Endothelial cell of umbilical vein (primary cell): Measurements from ENCODE around the gene EDRF1. TPM values are rescaled to one million over a fixed set of nuclear protein-coding genes. Genes with fewer than 3 reads are reported as not detected.

ENCODE experiments used
- BruUV-seq: library from RNA; stranded (reverse); fragments of 400-500 nt; replicated peaks from 2 replicates; lab custom pipeline; 2021; lab: Mats Ljungman, UMichigan
- CTCF ChIA-PET: fragments of 300-600, 350-600 bp; sonication (Branson Sonifier 250); formaldehyde crosslinking; loops from one replicate; lab custom pipeline; 2021; ENCODE audit warnings: antibody characterized with exemption, inconsistent platforms; lab: Charles Lee
- POLR2A ChIA-PET: fragments of 300-600, 350-600 bp; sonication (Branson Sonifier 250); formaldehyde crosslinking; loops from one replicate; lab custom pipeline; 2021; ENCODE audit warnings: antibody characterized with exemption, inconsistent platforms; lab: Charles Lee
- DNase-seq: peaks from one replicate; pipeline ENCODE4 v3.0.0-alpha.2; 2011; ENCODE audit warnings: low read depth, low spot score
- FAIRE-seq: peaks from 2 replicates; lab custom pipeline; 2011; peaks lifted over from hg19 to GRCh38; lab: Jason Lieb, UNC
- H2AFZ ChIP-seq: 2 replicates; pipeline ENCODE4 v1.6.0; 2012; ENCODE audit warnings: low read depth, low read length, control low read depth, inconsistent platforms
- H3K27ac ChIP-seq: 2 replicates; pipeline ENCODE4 v1.5.1; 2011; ENCODE audit warnings: low read depth, mild to moderate bottlenecking, control low read depth, low read length, moderate library complexity; ENCODE audit not compliant: insufficient read depth
- H3K27me3 ChIP-seq, 2 experiments: 2 replicates each; pipeline versions ENCODE4 v1.6.0 to v1.6.1; 2011; ENCODE audit warnings: low read length in 2 of 2, mixed read lengths in 1 of 2; ENCODE audit not compliant: control insufficient read depth in 2 of 2, insufficient read depth in 2 of 2
- H3K36me3 ChIP-seq, 2 experiments: 2 replicates in 1 of 2; 3 replicates in 1 of 2; pipeline ENCODE4 v1.5.1; 2011; ENCODE audit warnings: low read length in 2 of 2, mild to moderate bottlenecking in 1 of 2, moderate library complexity in 1 of 2; ENCODE audit not compliant: control insufficient read depth in 2 of 2, insufficient read depth in 2 of 2; ENCODE audit errors: extremely low read depth in 1 of 2
- H3K4me1 ChIP-seq: 3 replicates; pipeline ENCODE4 v1.5.1; 2011; ENCODE audit warnings: mild to moderate bottlenecking, low read length; ENCODE audit not compliant: control insufficient read depth, insufficient read depth; ENCODE audit errors: extremely low read depth
- H3K4me2 ChIP-seq: 2 replicates; pipeline ENCODE4 v1.6.1; 2011; ENCODE audit warnings: low read length, control low read depth, mixed read lengths; ENCODE audit not compliant: insufficient read depth
- H3K4me3 ChIP-seq, 3 experiments: fragments of 200-600 bp in 1 of 3; sonication (generic), shearing (Covaris generic) in 1 of 3; replicated peaks in 1 of 3; 2 replicates each; pipeline ENCODE4 v1.5.1; 2011 to 2016; ENCODE audit warnings: control low read depth in 3 of 3, low read length in 3 of 3, mild to moderate bottlenecking in 2 of 3, inconsistent platforms in 1 of 3, low read depth in 1 of 3, moderate library complexity in 1 of 3; ENCODE audit not compliant: insufficient read depth in 1 of 3
- H3K79me2 ChIP-seq: 2 replicates; pipeline ENCODE4 v1.6.0; 2012; ENCODE audit warnings: low read length, inconsistent platforms; ENCODE audit not compliant: control insufficient read depth, insufficient read depth
- H3K9ac ChIP-seq: replicated peaks from 2 replicates; pipeline ENCODE3; 2011; ENCODE audit warnings: low read length, control low read depth; ENCODE audit not compliant: insufficient read depth; ENCODE audit errors: extremely low read depth
- H3K9me1 ChIP-seq: replicated peaks from 3 replicates; pipeline ENCODE4 v1.6.0; 2011; ENCODE audit warnings: mild to moderate bottlenecking, low read length; ENCODE audit not compliant: control insufficient read depth, insufficient read depth; ENCODE audit errors: extremely low read depth
- H3K9me3 ChIP-seq: replicated peaks from 2 replicates; pipeline ENCODE4 v1.5.1; 2012; ENCODE audit warnings: low read length, inconsistent platforms; ENCODE audit not compliant: control insufficient read depth, insufficient read depth
- H4K20me1 ChIP-seq: replicated peaks from 2 replicates; pipeline ENCODE3; 2011; ENCODE audit warnings: mild to moderate bottlenecking, low read length; ENCODE audit not compliant: control insufficient read depth, insufficient read depth; ENCODE audit errors: extremely low read depth
- EZH2 ChIP-seq: IDR thresholded peaks from 2 replicates; pipeline ENCODE4 v1.6.1; 2012; ENCODE audit warnings: borderline replicate concordance, low read depth, mild to moderate bottlenecking, moderate library complexity, low read length, inconsistent platforms; ENCODE audit not compliant: severe bottlenecking
- FOS ChIP-seq: IDR thresholded peaks from 2 replicates; pipeline ENCODE4 v1.6.1; 2011; ENCODE audit warnings: mild to moderate bottlenecking, low read length, moderate library complexity, borderline replicate concordance; ENCODE audit not compliant: insufficient read depth
- GATA2 ChIP-seq: IDR thresholded peaks from 2 replicates; pipeline ENCODE4 v1.7.0; 2011; ENCODE audit warnings: low read depth, mild to moderate bottlenecking, moderate library complexity, mixed read lengths, low read length; ENCODE audit not compliant: insufficient read length, insufficient read depth
- JUN ChIP-seq: IDR thresholded peaks from 2 replicates; pipeline ENCODE4 v1.6.1; 2011; ENCODE audit warnings: borderline replicate concordance, low read depth; ENCODE audit not compliant: insufficient read length, insufficient read depth
- MYC ChIP-seq: IDR thresholded peaks from one replicate; pipeline ENCODE4 v1.6.1; 2011; ENCODE audit warnings: mild to moderate bottlenecking, low read depth, low read length
- POLR2A ChIP-seq: IDR thresholded peaks from 2 replicates; pipeline ENCODE4 v1.6.1; 2012; ENCODE audit warnings: low read depth, mild to moderate bottlenecking, control low read depth, low read length
- POLR2AphosphoS5 ChIP-seq: IDR thresholded peaks from 2 replicates; pipeline ENCODE4 v1.6.1; 2012; ENCODE audit warnings: low read depth, mild to moderate bottlenecking, control low read depth, low read length, moderate library complexity; ENCODE audit not compliant: insufficient read depth
- dilution Hi-C: fragments of 300-500 bp; cut with MboI; formaldehyde crosslinking; loops from one replicate; pipeline ENCODE4 v1.15.0; 2019; ENCODE audit warnings: low sequenced_read_pairs; ENCODE audit not compliant: extremely low pct_ligation_motif_present
- intact Hi-C: fragments of 100-400 bp; cut with micrococcal nuclease; formaldehyde crosslinking; loops from one replicate; pipeline ENCODE4 v1.10.0; 2022
- polyA plus RNA-seq, 4 experiments: library from polyadenylated mRNA; depleted of rRNA in 3 of 4; stranded (reverse) in 3 of 4; unstranded in 1 of 4; fragments of >200 nt; gene quantifications; 2 replicates each; pipeline versions ENCODE4 v1.2.1 to v1.2.3, GENCODE V29; 2011 to 2012; ENCODE audit warnings: missing spikeins in 1 of 4
- total RNA-seq: library from RNA; stranded (reverse); gene quantifications from 2 replicates; pipeline ENCODE4 v1.2.3, GENCODE V29; 2021
- TF ChIP-seq, protein P1 (sequence below), 2 donors: IDR thresholded peaks; 1 replicate in 1 of 2; 2 replicates in 1 of 2; pipeline ENCODE4 v1.5.1; 2011; ENCODE audit warnings: low read length in 2 of 2, mild to moderate bottlenecking in 2 of 2, moderate library complexity in 2 of 2, control low read depth in 1 of 2, inconsistent platforms in 1 of 2, low read depth in 1 of 2; ENCODE audit not compliant: insufficient read depth in 1 of 2; ENCODE audit errors: extremely low read depth in 1 of 2
- TF ChIP-seq, protein P2 (sequence below): IDR thresholded peaks from 2 replicates; pipeline ENCODE4 v1.6.1; 2011; ENCODE audit not compliant: insufficient read depth, insufficient read length

The EDRF1 gene
- total and polyA plus RNA-seq, 2 donors (not counting 3 experiments of a cell fraction or from before 2014, with no cell fraction given) = 11.6 to 27.8 TPM

- H3K27me3 ChIP-seq = peaks cover 0 to 2% of the 10 kb centered on the region in 2 experiments
- no peak within 1 kb of the TSS for H3K9ac ChIP-seq
- dilution Hi-C loops = no loop called here
- no peaks in the 10 kb centered on the region for H3K9me3 ChIP-seq
- TF ChIP-seq FOS = no peak
- TF ChIP-seq, protein P1, sequence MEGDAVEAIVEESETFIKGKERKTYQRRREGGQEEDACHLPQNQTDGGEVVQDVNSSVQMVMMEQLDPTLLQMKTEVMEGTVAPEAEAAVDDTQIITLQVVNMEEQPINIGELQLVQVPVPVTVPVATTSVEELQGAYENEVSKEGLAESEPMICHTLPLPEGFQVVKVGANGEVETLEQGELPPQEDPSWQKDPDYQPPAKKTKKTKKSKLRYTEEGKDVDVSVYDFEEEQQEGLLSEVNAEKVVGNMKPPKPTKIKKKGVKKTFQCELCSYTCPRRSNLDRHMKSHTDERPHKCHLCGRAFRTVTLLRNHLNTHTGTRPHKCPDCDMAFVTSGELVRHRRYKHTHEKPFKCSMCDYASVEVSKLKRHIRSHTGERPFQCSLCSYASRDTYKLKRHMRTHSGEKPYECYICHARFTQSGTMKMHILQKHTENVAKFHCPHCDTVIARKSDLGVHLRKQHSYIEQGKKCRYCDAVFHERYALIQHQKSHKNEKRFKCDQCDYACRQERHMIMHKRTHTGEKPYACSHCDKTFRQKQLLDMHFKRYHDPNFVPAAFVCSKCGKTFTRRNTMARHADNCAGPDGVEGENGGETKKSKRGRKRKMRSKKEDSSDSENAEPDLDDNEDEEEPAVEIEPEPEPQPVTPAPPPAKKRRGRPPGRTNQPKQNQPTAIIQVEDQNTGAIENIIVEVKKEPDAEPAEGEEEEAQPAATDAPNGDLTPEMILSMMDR (IDR thresholded peaks at IDR 0.05; ENCODE audit: extremely low read depth in 1 of 2, insufficient read depth in 1 of 2, low read depth in 1 of 2, low read length in 2 of 2) = no peak
- TF ChIP-seq MYC = no peak
- TF ChIP-seq POLR2A = no peak
- TF ChIP-seq, protein P2, sequence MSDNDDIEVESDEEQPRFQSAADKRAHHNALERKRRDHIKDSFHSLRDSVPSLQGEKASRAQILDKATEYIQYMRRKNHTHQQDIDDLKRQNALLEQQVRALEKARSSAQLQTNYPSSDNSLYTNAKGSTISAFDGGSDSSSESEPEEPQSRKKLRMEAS = no peak
- no peak for TF ChIP-seq JUN
- no peak for TF ChIP-seq GATA2
- TF ChIP-seq EZH2 = no peak
- no peak for TF ChIP-seq POLR2AphosphoS5
- no TSS peak for BruUV-seq
- H3K36me3 ChIP-seq = no peaks in the 10 kb centered on the region
- intact Hi-C loops = no loop called here
- no peak within 1 kb of the TSS for H3K27ac ChIP-seq
- no peaks in the 10 kb centered on the region for H4K20me1 ChIP-seq
- no peaks in the 10 kb centered on the region for H3K79me2 ChIP-seq
- ChIA-PET POLR2A (no interaction called here), CTCF (no interaction called here)
- no peak within 1 kb of the TSS for H2AFZ ChIP-seq
- DNase-seq (no peak), FAIRE-seq (no peak)
- H3K4me2 ChIP-seq = no peak within 1 kb of the TSS
- no peaks in the 10 kb centered on the region for H3K4me1 ChIP-seq
- H3K9me1 ChIP-seq = no peaks in the 10 kb centered on the region
- H3K4me3 ChIP-seq = no peak within 1 kb of the TSS
Observed at GRCh38 chr10:125775491-125776106, 56.1 kb downstream of the EDRF1 start, which contains the start of gene MMP21. Gene MMP21 (minus strand): TSS chr10:125775821. CDS start chr10:125775821, 0 bp downstream.
